HG03442 (cell line): ENCODE data around the gene EME1.
"Not testable (repeated sequence)": the region's sequence is repeated elsewhere in the genome, so short reads cannot be mapped to it uniquely, and the experiment has no call there.

Source experiments
- ATAC-seq: cut with Tn5 transposase; IDR thresholded peaks from one replicate; pipeline ENCODE4 v1.9.1; 2021; ENCODE audit warnings: mild to moderate bottlenecking, moderate library complexity; ENCODE audit not compliant: unreplicated experiment

Gene EME1

GRCh38 chr17:50393700-50394099 lies 20.7 kb downstream of the EME1 start:
- no peak for ATAC-seq

- no peak for ATAC-seq
These were observed 21.7 kb downstream of the EME1 start for GRCh38 chr17:50394711-50395110.

- no peak for ATAC-seq
These were observed 23.5 kb downstream of the EME1 start for GRCh38 chr17:50396261-50397110.

- peak; percentile 90 for ATAC-seq
These were observed 24.3 kb downstream of the EME1 start, which contains the start of gene LRRC59 for GRCh38 chr17:50397111-50397918. Gene LRRC59, minus strand, starts transcription at chr17:50397523. Its CDS starts 206 bp downstream, at chr17:50397317.

GRCh38 chr17:50397919-50398285 lies 24.9 kb downstream of the EME1 start:
- ATAC-seq, result no peak

- not testable (repeated sequence) for ATAC-seq
These were observed 25.6 kb downstream of the EME1 start for GRCh38 chr17:50398672-50399071.

- not testable (repeated sequence) for ATAC-seq
These were observed 26.6 kb downstream of the EME1 start for GRCh38 chr17:50399591-50399990.

- not testable (repeated sequence) for ATAC-seq
These were observed 32.3 kb downstream of the EME1 start for GRCh38 chr17:50405351-50405750.

- ATAC-seq, result no peak
These were observed 33.5 kb downstream of the EME1 start for GRCh38 chr17:50406578-50406977.

GRCh38 chr17:50407921-50408320 lies 34.9 kb downstream of the EME1 start:
- no peak for ATAC-seq

- no peak for ATAC-seq
These were observed 39.2 kb downstream of the EME1 start for GRCh38 chr17:50412188-50412732.

- no peak for ATAC-seq
These were observed 41.8 kb downstream of the EME1 start for GRCh38 chr17:50414808-50415207.

GRCh38 chr17:50419577-50419976 lies 46.5 kb downstream of the EME1 start:
- ATAC-seq, result not testable (repeated sequence)

GRCh38 chr17:50420419-50421112 lies 47.5 kb downstream of the EME1 start:
- no peak for ATAC-seq

- no peak for ATAC-seq
These were observed 48.5 kb downstream of the EME1 start for GRCh38 chr17:50421308-50422051.

GRCh38 chr17:50422738-50423137 lies 49.7 kb downstream of the EME1 start:
- ATAC-seq, result no peak

- no peak for ATAC-seq
These were observed 50.6 kb downstream of the EME1 start for GRCh38 chr17:50423553-50424159.

GRCh38 chr17:50424246-50424995 lies 51.4 kb downstream of the EME1 start:
- no peak for ATAC-seq

- no peak for ATAC-seq
These were observed 52.1 kb downstream of the EME1 start for GRCh38 chr17:50424996-50425681.
